GM18498 (cell line): ENCODE measurements around the gene CTNNA2.

Experiments
- ATAC-seq: cut with Tn5 transposase; IDR thresholded peaks from one replicate; pipeline ENCODE4 v1.9.1; 2021; ENCODE audit warnings: mild to moderate bottlenecking, moderate library complexity; ENCODE audit not compliant: unreplicated experiment

Gene CTNNA2

GRCh38 chr2:80302314-80303005 lies 789.6 kb downstream of the CTNNA2 start:
- no peak for ATAC-seq

- ATAC-seq = no peak
These were observed 790.4 kb downstream of the CTNNA2 start for GRCh38 chr2:80303006-80303908.

GRCh38 chr2:80303909-80304837 lies 791.3 kb downstream of the CTNNA2 start, which contains the start of gene LRRTM1:
Gene LRRTM1, minus strand, starts transcription at chr2:80304752. Its CDS starts 933 bp downstream, at chr2:80303819.
- ATAC-seq = no peak

DNA sequence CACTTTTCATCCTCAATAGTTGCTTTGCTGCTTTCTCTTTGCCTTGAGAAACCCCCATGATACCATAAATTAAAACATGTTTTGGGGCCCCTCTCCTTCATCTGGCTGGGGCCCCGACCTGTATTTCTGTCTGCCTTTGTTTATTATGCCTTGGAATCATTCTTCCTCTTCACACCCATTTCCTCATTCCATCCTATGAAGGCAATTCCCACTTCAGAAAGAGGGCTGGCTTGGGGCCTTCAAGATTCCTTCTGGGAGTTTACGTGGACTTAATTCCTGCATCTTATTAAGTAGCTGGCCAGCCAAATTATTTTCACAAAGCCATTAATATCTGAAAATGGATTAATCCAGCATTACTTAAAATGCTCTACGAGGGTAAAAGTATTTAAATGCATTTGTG lies 798.5 kb downstream of the CTNNA2 start:
- no peak for ATAC-seq

- no peak for ATAC-seq
These were observed 799.5 kb downstream of the CTNNA2 start for GRCh38 chr2:80312282-80312839.

- ATAC-seq = no peak
These were observed 809.6 kb downstream of the CTNNA2 start for GRCh38 chr2:80322311-80322920.

GRCh38 chr2:80322958-80323357 lies 810.1 kb downstream of the CTNNA2 start:
- ATAC-seq = no peak

- no peak for ATAC-seq
These were observed 810.8 kb downstream of the CTNNA2 start for GRCh38 chr2:80323610-80324009.

DNA sequence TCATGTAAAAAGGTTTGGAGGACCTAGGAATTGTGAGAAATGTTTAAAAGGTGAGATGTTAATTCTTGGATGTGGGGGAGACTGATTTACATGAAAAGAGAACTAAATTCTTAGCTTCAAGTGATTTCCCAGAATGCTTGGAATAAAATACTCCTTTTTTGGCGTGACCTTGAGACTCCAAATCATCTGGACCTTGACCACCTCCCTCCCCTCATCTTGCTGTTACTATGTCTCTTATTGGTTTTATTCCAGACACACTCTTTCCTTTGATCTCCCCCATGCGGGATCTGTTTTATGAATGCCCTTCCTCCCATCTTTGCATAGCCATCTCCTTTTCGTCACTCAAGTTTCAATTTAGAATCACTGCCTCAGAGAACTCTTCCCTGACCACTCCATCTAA lies 811.7 kb downstream of the CTNNA2 start:
- ATAC-seq = no peak

- no peak for ATAC-seq
These were observed 813.4 kb downstream of the CTNNA2 start for GRCh38 chr2:80326214-80326613.

GRCh38 chr2:80326861-80327260 lies 814.0 kb downstream of the CTNNA2 start:
- ATAC-seq = no peak

- ATAC-seq = no peak
These were observed 815.3 kb downstream of the CTNNA2 start for GRCh38 chr2:80328159-80328571.

DNA sequence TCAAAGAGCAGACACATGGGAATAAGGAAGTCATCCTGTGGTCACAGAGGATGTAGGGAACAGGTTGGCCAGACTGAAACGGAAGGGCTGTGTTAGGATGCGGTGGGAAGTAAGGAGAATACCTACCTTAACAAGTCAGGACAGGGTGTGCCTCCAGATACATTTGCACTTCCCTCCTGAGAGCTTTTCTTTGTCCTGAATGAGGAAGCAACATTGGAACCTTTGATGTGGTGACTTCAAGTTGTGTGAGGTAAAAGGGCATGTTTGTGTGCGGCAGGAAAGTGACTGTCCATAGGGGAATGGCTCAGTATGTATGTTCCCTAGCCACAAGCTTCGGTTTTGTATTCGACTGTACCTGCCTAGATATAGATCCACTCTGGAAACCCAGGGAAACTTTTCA lies 816.6 kb downstream of the CTNNA2 start:
- no peak for ATAC-seq

DNA sequence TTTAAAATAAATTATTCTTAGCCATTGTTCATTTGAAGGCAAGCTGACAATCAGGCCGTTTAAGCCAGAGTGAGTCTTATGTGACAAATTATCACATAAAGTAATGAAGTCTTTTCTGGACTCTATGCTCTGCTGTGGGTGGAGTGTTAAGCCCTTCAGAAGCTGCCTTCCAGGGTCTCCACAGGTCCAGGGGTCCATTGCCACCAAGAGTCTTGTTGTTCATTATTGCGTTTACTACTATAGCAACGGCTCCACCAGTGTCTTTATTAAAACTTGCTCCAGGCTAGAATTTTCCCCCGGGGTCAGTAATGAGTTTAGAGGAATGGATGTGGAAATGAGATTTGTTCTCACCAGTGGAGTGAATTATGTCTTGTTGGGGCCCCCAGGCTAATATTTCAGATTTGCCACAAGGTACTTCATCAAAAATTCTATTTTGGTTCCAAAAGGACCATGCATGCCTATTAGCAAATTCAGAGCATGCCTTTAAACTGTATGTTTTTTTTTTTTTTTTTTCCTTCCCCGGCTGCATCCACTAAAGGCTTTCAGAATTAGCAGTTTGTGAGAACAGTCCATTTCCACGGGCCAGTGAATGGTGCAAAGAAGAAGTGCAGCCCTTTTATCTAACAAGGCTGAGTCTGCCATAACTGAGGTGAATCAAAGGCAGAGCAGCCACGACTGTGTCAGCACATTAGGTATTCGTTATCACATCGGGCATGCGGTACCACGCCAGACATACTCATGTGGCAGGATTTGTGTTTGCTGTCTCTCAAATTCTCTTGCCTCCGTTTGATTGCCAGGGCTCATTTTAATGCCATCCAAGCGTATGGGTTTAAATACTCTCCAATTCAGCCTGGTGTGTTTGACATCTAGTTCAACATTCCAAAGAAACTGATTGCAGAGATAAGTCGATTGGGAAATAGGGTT lies 817.9 kb downstream of the CTNNA2 start:
- ATAC-seq = no peak

GRCh38 chr2:80333886-80334285 lies 821.0 kb downstream of the CTNNA2 start:
- no peak for ATAC-seq

GRCh38 chr2:80335411-80335810 lies 822.6 kb downstream of the CTNNA2 start:
- no peak for ATAC-seq

- no peak for ATAC-seq
These were observed 825.9 kb downstream of the CTNNA2 start for GRCh38 chr2:80338794-80339193.

GRCh38 chr2:80340022-80340421 lies 827.2 kb downstream of the CTNNA2 start:
- no peak for ATAC-seq

DNA sequence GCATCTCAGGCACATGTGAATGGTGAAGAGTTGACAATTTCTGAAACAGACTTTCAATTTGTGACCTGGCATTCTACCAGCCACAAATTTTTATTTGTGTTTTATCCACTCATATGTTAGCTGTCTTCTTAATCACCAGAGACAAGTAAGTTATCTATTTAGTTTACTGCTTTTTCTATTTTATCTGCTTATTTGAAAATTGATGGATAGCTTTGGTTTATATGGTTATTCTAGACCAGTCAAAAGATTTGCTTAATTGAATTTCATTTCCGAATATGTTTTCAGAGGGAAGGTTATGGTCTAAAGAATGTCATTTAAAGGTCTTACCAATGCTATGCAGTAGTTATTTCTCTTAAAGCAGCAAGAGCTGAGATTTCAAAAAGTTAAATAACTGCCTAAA lies 835.2 kb downstream of the CTNNA2 start:
- no peak for ATAC-seq
